HG02852 (cell line): ENCODE measurements around the gene CTNNA3.
"Not testable (repeated sequence)": the region's sequence is repeated elsewhere in the genome, so short reads cannot be mapped to it uniquely, and the experiment has no call there.

ENCODE experiments used
- ATAC-seq: cut with Tn5 transposase; IDR thresholded peaks from one replicate; pipeline ENCODE4 v1.9.1; 2021; ENCODE audit warnings: mild to moderate bottlenecking, moderate library complexity; ENCODE audit not compliant: unreplicated experiment

Gene CTNNA3

DNA sequence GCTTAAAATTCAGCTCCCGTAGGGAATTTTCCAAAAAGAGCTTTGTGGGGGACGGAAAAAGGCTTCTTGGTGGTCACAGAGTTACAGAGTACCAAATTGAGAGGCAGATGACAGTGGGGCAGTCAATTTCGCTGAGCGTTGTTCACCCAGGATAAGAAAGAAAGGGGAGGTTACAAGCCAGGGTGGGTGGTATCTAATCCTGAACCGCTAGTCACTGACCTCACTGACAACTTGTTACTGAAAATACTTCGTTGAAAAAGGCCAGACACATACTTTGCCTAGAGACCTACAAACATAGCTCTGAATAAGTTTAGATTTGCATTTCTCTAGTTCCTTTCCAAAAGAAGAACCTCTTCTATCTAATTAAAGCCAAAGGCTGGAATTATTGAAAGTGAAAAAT is at the start of gene CTNNA3:
Gene CTNNA3, minus strand, starts transcription at position 167 of the 400 bp plus-strand sequence.
- ATAC-seq = peak; percentile 87

DNA sequence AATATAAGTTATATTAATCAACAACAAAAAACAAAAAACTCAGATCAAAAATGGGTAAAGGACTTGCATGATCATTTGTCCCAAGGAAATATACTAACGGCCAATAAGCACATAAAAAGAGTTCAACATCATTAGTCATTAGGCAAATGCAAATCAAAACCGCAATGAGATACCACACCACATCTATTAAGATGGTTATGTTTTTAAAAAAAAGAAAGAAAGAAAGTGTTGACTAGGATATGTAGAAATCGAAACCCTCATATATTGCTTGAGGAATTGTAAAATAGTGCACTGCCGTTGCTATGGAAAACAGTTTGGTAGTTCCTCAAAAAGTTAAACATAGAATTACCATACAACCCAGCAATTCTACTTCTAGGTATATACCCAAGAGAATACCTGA is 39.4 kb upstream of the CTNNA3 start:
- no peak for ATAC-seq

DNA sequence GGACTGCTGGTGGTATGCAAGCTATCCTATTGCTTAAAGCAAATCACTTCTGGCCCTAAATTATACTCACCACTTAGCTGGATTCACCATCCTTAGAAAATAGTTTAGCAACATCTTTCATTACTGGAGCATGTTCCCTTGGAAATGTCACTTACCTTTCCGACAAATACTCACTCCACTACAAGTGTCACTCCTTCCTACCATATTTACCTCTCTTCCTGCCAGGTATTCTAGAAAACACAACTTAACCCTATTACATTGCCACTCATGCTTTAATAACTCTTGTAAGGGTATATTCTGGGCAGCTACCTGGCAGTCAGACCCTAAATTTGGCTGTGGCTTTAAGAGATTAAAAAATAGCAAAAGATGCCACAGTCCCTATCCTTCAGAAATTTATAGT is 37.5 kb upstream of the CTNNA3 start:
- ATAC-seq = no peak

DNA sequence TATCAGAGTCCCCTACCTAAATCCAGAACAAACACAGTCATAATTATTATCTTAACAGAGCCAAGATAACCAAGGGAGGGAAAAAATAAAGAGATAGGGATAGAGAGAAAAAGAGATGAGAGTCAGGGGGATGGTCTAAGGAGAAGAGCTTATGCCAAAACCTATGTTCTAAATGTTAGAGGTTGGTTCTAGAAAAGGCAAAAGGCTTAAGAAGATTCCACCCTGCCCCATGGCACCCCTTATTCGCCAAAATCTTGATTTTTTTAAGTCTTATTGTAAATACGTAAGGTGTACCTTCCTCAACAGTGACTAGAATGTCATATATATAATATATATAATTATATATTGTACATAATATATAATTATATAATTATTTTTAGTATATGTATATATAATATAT is 29.6 kb upstream of the CTNNA3 start:
- ATAC-seq = no peak

DNA sequence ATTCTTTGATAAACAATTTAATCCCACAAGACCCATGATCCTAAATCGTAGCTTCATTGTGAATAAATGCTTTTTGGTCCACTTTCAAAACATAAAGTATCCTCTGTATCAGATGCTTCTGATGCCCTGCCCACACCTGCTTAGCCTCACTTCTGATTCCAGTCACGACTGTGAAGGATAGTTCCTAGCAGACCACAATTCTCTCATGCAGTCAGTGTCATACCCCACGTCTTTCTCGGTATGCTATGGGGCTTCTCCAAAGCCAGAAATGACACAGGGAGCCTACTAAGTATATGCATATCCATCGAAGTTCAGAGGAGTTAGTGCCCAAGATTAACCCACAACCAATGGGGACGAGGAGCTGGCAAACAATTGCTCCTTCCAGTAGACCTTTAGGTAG is 27.6 kb upstream of the CTNNA3 start:
- ATAC-seq = no peak

DNA sequence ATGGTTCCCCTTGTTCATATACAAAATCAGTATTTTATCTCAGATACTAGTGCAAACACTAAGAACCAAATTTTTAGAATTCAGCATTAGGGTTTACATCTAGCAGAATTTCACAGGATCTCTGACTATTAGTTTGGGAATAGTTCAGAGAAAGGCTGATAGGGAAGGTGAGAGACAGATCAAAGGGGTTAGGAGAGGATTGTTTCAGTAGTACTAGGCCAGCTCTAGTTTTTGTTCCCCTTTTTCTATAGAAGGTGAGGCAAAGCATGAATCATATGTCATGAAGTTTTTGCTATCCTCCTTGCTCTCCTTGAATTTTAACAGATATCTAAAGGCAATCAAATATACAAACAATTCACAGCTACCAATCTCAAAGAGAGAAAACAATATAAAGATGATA is 26.1 kb upstream of the CTNNA3 start:
- peak; percentile 96 for ATAC-seq

DNA sequence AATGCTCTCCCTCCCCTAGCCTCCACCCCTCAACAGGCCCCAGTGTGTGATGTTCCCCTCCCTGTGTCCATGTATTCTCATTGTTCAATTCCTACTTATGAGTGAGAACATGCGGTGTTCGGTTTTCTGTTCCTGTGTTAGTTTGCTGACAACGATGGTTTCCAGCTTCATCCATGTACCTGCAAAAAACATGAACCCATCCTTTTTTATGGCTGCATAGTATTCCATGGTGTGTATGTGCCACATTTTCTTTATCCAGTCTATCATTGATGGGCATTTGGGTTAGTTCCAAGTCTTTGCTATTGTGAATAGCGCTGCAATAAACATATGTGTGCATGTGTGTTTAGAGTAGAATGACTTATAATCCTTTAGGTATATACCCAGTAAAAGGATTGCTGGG is 20.5 kb upstream of the CTNNA3 start:
- not testable (repeated sequence) for ATAC-seq

DNA sequence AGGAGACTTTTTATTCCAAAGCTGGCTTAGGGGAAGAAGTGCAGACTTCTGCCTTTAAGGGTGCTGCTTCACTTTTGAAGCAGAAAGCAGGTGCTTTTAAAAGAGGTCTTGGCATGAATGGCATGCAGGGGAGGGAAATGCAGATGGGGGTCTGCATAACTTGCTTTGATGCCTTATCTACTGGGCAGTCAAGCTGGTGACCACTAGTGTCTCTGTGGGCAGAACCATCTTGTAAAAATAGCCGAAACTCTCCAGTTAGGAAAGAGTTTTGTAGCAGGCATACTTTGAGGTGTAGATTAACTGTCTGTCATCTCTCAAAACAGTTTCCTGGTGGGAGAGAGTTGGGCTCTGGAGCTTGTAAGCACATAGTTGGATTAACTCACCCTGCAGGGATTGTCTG is 9.9 kb upstream of the CTNNA3 start:
- ATAC-seq = no peak

DNA sequence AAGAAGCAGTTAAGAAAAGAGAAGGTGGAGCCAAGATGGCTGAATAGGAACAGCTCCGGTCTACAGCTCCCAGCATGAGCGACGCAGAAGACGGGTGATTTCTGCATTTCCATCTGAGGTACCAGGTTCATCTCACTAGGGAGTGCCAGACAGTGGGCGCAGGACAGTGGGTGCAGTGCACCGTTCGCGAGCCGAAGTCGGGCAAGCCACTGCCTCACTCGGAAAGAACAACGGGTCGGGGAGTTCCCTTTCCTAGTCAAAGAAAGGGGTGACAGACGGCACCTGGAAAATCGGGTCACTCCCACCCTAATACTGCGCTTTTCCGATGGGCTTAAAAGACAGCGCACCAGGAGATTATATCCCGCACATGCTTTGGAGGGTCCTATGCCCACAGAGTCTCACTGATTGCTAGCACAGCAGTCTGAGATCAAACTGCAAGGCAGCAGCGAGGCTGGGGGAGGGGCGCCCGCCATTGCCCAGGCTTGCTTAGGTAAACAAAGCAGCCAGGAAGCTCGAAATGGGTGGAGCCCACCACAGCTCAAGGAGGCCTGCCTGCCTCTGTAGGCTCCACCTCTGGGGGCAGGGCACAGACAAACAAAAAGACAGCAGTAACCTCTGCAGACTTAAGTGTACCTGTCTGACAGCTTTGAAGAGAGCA is 3.7 kb upstream of the CTNNA3 start:
- not testable (repeated sequence) for ATAC-seq

DNA sequence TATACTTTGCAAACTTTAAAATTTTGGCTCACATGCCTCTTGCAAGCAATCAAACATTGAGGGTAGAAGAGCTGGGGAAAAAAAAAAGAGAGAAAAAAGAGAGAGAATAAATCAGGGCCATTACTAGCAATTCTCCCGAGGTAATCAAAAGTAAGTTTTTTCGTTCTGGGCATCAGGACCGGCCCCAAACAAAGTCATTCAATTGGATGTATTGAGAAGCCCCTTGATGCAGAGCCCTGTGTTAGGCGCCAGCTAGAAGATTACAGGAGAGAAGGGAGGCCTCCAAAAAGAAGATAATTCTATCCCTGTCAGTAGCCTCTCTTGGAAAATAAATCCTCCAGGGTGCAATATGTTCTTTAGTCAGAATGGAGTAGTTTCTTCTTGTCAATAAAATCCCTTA is 2.2 kb upstream of the CTNNA3 start:
- ATAC-seq = no peak

DNA sequence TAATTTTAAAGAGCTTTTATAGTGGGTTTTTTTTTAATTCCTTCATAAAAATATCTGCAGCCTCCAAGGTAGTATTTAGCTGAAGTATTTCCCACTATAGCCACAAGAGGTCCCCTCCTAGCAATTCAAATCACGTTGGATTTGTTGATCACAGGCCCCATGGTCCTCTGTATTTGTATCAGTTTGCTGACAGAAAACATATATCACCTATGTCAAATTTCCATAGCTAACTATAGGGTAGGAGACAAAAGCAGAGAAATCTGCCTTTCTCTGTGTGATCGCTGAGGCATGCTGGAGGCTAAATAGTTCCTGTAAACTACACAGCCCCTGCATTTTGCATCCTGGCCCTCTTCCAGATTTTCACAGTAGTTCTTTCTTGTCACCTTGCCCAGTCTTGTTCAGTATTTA is 1.7 kb upstream of the CTNNA3 start:
- ATAC-seq = peak; percentile 74

DNA sequence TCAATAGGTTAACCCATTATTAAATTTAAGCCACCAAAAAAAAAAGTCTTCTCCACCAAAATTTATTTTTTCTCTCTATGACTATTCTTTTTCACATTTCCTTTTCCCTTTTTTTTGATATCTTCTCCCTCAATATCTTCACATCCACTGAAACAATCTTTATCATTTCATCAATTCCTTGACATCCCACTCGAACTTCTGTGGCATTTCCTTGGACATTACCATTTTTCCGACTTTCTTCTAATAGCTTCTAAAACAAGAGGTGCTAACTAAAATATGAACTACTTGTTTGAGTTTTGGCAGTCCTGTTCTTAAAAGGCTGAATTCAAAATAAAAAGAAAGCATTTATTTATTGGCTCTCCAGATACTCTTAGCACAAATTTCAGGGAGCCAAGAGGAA is 684 bp upstream of the CTNNA3 start:
- no peak for ATAC-seq

DNA sequence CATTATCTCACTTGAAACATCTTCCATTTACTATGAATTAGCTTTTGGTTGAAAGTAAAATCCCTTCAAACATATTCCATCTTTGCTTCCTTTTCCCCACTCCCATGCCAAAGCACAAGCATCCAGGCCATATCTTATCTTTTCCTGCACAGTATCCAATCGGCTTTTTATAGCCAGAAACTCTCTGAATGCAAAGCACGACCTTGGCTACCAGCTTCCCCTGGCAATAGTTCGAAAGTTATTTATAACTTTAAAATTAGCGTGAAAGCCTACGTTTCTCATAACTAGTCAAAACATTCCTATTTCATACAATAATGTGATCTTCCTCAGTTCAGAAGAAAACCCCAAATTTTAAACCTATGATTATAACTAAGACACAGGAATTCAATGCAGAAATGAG is 440 bp downstream of the CTNNA3 start:
- no peak for ATAC-seq

DNA sequence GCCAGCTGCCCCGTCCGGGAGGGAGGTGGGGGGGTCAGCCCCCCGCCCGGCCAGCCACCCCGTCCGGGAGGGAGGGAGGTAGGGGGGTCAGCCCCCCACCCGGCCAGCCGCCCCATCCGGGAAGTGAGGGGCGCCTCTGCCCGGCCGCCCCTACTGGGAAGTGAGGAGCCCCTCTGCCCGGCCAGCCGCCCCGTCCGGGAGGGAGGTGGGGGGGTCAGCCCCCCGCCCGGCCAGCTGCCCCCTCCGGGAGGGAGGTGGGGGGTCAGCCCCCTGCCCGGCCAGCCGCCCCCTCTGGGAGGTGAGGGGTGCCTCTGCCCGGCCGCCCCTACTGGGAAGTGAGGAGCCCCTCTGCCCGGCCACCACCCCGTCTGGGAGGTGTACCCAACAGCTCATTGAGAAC is 4.1 kb downstream of the CTNNA3 start:
- ATAC-seq = not testable (repeated sequence)

DNA sequence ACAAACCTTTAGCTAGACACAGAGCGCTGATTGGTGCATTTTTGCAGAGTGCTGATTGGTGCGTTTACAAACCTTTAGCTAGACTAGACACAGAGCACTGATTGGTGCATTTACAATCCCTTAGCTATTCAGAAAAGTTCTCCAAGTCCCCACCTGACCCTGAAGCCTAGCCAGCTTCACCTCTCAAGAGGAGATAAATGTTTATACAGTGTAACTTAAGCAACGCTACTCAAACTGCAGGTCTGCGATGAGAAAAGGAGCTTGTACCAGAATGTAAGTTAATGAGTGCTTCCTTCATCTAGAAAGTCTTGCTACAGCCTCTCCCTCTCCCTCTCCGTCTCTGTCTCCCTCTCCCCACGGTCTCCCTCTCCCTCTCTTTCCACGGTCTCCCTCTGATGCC is 5.5 kb downstream of the CTNNA3 start:
- not testable (repeated sequence) for ATAC-seq

DNA sequence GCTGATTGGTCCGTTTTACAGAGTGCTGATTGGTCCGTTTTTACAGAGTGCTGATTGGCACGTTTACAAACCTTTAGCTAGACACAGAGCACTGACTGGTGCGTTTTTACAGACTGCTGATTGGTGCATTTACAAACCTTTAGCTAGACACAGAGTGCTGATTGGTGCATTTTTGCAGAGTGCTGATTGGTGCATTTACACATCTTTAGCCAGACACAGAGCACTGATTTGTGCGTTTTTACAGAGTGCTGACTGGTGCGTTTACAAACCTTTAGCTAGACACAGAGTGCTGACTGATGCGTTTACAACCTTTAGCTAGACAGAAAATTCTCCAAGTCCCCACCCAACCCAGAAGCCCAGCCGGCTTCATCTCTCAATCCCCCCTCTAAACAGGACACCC is 11.9 kb downstream of the CTNNA3 start:
- ATAC-seq = not testable (repeated sequence)

DNA sequence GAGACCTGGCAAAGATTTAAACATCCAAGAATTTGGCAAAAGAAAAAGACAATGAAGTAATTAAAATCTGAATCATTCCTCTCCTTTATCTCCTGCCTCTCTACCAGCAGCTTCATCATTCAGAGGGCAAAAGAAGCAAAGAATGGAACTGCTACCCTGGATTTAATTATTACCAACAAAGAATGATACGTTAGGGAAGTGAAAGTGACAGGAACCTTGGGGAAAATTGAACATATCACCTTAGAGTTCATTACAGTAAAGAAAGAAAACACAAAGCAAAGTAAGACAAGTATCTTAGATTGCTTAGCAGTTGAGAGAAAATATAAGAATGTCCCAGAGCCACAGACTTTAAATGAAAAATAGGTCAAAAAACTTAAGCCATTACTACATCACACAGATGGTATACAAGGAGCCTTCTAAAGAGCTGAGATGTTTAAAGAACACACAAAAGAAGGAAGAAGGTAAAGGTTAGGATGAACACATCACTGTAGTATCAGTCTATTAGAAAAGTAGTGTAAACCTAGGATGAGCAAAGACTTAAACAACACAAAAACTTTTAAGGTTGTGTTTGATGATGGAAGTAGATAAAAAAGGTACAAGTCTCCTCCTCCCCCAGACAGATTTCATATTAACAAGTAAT is 17.5 kb downstream of the CTNNA3 start:
- ATAC-seq = no peak

DNA sequence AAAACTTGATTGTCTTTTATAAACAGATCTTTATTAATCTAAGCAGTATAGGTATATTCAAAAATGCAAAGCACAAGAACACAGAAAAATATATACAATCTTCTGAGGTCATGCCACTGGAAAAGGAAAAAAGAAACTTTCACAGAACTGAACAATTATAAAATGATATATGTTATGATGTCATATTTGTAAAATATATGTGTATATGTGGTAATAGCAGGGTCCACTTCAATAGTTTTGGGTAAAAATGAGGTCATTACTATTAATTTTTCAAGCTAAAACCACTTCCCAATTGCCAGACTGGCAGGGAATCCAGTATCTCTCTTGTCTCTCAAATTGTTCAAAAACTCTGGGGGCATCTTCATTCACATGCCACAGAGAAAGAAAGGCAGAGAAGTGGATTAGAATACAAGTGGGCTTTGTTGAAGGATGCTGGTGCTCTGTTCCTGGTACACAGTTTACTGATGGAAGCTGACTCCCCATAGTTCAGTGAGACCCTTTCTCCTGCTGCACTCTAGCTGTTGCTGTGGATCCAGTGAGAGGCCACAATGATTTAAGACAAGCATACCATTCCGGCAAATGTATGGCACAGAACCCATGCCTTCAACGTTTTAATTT is 19.7 kb downstream of the CTNNA3 start:
- ATAC-seq = no peak

DNA sequence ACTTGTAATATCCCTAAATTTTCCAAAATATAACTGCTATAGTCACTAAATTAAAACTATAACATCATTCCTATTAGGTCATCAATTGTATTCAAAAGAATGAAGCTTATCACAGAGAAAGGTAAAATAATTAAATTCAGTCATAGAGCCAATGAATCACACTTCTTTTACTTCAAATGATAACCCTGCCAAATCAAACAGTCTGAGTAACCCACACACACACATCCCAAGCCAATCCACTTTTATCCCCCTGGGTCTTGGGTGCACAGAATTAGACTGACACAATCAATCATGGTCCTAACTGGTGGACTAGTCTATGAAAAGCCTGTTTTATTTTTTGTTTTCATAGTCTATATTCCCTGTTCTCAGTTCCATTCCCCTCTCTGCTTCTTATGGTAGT is 25.6 kb downstream of the CTNNA3 start:
- ATAC-seq = no peak

DNA sequence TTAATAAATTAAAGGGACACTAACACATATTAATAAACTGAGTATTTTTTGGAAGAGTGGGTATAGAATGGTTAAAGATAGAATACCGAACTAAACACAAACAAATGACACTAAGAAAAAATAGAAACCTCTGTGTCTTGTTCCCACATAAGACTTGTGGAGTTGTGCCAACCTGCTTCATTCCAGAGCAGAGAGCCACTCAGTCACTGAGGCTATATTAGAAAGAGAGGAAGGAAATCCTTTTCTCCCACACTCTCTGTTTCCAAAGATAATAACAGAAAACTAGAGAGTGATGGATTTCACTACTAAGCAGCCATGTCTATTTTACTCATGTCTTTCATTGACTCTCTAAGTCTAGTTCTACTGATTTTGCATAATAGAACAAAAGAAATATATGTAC is 26.0 kb downstream of the CTNNA3 start:
- no peak for ATAC-seq

DNA sequence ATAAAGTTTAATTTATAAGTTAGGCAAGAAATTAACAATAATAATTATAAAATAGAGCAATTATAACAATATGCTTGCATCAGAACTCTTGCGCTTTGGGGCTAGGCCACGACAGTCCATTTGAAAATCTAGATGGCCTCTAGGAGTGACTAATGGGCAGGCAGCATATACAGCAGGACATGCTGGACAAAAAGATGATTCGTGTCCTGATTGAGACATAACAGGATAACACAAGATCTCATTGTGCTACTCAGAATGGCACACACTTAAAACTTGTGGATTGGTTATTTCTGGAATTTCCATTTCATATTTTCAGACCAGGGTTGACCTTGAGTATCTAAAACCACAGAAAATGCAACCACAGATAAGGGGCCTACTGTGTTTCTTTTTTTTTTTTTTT is 27.5 kb downstream of the CTNNA3 start:
- no peak for ATAC-seq

DNA sequence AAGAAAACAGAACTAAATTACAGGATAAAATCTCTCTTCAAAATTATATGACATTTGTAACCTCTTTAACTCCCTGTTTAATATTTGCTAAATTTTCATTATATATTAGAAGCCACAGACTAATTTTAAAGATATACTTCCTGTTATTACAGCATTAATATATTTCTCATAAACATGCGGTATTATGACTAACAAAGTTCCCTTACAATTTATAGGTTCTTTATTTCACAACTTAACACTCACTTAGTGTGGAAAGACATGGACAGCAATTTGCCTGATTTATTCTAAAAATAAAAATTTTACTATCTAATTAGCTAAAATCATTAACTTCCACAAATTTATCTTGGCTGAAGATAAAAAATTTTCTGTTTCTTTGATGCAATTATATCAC is 29.0 kb downstream of the CTNNA3 start:
- no peak for ATAC-seq
